Measurements from ENCODE around the gene FCHSD1. TPM values are rescaled to one million over a fixed set of nuclear protein-coding genes. Genes with fewer than 3 reads are reported as not detected.

Gene FCHSD1
- total RNA-seq, 1 donor, result 22.4 TPM

DNA sequence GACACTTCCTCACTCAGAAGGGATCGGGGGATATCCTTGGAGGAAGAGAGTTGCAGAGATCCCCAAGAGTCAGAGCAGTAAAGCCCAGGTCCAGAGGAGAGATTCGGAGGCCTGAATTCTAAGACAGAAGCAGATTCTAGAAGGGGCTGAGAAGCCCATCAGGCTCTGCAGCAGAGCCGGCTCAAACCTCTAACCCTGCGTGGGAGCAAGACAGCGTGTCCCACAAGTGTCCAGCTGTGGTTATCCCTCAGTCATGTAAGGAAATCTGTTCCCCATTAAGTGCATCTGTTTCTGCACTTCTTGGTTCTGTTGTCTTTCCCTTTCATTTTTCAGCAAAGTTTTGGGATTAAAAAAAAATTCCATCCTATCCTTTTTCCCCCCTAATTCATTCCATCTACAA is 27.6 kb downstream of the FCHSD1 start:
- DNase-seq (ENCODE audit: insufficient read length, low spot score, missing footprints), result no peak
- Histone ChIP-seq H2AFZ (ENCODE audit: low read length) (no peak overlapping the region), H3K36me3 (ENCODE audit: insufficient read depth, low read length) (peaks cover 67% of the 10 kb centered on the region), H3K4me3 (ENCODE audit: insufficient read depth, low read length) (no peak overlapping the region), H3K9me3 (ENCODE audit: low read depth, low read length) (no peaks in the 10 kb centered on the region), H3K27me3 (ENCODE audit: insufficient read depth, low read length) (no peaks in the 10 kb centered on the region), H3K79me2 (ENCODE audit: insufficient read depth, low read length) (no peaks in the 10 kb centered on the region), H3K4me2 (ENCODE audit: insufficient read depth, low read length) (no peak overlapping the region), H3K4me1 (ENCODE audit: insufficient read depth, low read length) (peaks cover 15% of the 10 kb centered on the region), H4K20me1 (ENCODE audit: insufficient read depth, low read length) (peaks cover 2% of the 10 kb centered on the region), H3K27ac (ENCODE audit: low read depth, low read length) (no peak overlapping the region)
- TF ChIP-seq, protein P1, sequence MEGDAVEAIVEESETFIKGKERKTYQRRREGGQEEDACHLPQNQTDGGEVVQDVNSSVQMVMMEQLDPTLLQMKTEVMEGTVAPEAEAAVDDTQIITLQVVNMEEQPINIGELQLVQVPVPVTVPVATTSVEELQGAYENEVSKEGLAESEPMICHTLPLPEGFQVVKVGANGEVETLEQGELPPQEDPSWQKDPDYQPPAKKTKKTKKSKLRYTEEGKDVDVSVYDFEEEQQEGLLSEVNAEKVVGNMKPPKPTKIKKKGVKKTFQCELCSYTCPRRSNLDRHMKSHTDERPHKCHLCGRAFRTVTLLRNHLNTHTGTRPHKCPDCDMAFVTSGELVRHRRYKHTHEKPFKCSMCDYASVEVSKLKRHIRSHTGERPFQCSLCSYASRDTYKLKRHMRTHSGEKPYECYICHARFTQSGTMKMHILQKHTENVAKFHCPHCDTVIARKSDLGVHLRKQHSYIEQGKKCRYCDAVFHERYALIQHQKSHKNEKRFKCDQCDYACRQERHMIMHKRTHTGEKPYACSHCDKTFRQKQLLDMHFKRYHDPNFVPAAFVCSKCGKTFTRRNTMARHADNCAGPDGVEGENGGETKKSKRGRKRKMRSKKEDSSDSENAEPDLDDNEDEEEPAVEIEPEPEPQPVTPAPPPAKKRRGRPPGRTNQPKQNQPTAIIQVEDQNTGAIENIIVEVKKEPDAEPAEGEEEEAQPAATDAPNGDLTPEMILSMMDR (IDR thresholded peaks at IDR 0.05; ENCODE audit: extremely low read depth, low read depth, low read length), result no peak

DNA sequence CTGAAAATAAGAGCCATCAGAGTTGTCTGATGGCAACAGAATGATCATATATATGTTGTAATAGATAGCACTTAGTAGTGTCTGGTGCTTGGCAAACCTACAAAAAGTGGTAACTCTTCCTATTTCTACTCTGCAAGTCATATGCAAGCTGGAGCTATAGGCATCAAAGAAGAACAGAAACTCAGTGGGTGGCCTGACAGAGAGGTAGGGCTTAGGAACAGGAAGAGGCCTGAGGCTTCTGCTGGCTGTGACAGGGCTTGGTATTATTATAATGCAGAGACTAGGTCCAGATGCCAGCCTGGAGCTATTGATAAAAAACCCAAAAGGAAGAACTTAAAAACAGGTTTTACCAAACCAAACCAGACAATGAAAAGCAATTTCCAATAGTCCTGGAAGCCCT is 28.0 kb downstream of the FCHSD1 start:
- H3K9me3 ChIP-seq (ENCODE audit: low read depth, low read length), result no peaks in the 10 kb centered on the region
- H3K27me3 ChIP-seq (ENCODE audit: insufficient read depth, low read length), result no peaks in the 10 kb centered on the region
- H2AFZ ChIP-seq (ENCODE audit: low read length), result no peak overlapping the region
- peaks cover 15% of the 10 kb centered on the region for H3K4me1 ChIP-seq (ENCODE audit: insufficient read depth, low read length)
- H4K20me1 ChIP-seq (ENCODE audit: insufficient read depth, low read length), result peaks cover 2% of the 10 kb centered on the region
- no peak overlapping the region for H3K4me3 ChIP-seq (ENCODE audit: insufficient read depth, low read length)
- peaks cover 66% of the 10 kb centered on the region for H3K36me3 ChIP-seq (ENCODE audit: insufficient read depth, low read length)
- H3K4me2 ChIP-seq (ENCODE audit: insufficient read depth, low read length), result no peak overlapping the region
- no peak overlapping the region for H3K27ac ChIP-seq (ENCODE audit: low read depth, low read length)
- no peak for DNase-seq (ENCODE audit: insufficient read length, low spot score, missing footprints)
- TF ChIP-seq, protein P1 (IDR thresholded peaks at IDR 0.05; ENCODE audit: extremely low read depth, low read depth, low read length), result no peak
- peaks cover 2% of the 10 kb centered on the region for H3K79me2 ChIP-seq (ENCODE audit: insufficient read depth, low read length)

DNA sequence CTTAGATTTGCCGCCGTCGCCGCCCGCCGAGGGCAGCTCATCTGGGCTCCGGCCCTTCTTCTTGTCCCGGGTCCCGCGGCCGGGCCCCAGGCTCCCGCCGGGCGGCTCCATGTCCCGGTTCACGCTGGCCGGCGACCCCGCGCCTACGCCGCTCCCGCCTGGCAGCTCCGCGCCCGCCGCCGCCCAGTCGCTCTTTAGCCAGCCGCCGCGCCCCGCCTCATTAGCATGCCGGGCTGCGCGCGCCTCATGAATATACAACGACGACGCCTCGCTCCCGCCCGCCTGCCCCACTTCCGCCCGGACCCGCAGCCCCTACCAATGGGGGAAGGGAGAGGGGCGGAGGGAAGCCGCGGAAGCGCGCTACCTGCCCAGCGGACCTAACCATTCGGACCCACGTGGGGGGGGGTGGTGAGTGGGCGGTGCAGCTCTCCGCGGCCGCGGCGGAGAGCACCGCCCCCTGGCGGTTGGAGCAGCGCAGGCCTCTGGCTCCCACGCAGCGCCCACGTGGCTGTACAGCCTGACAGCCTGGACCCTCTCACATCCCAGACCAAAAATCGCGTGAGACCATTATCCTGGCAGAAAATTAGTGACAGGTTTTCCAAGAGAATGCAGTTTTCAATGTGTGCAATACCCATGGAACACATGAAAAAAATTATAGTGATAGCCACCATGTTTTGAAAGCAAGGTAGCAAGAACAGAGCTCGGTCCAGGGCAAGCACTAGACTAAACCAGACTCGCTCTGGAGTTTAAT is 32.2 kb downstream of the FCHSD1 start, which contains the start of gene DIAPH1:
Gene DIAPH1, minus strand, starts transcription at position 197 of the 751 bp plus-strand sequence. Its CDS starts 86 bp downstream, at position 111.
- peaks cover 14% of the 10 kb centered on the region for H4K20me1 ChIP-seq (ENCODE audit: insufficient read depth, low read length)
- peak within 1 kb of the TSS; percentile 53 for H3K27ac ChIP-seq (ENCODE audit: low read depth, low read length)
- H2AFZ ChIP-seq (ENCODE audit: low read length), result peak within 1 kb of the TSS; percentile 75
- peak; percentile 96 for DNase-seq (ENCODE audit: insufficient read length, low spot score, missing footprints)
- TF ChIP-seq, protein P1 (IDR thresholded peaks at IDR 0.05; ENCODE audit: extremely low read depth, low read depth, low read length), result peak; percentile 95
- H3K79me2 ChIP-seq (ENCODE audit: insufficient read depth, low read length), result peaks cover 43% of the 10 kb centered on the region
- H3K4me3 ChIP-seq (ENCODE audit: insufficient read depth, low read length), result peak within 1 kb of the TSS; percentile 84
- H3K9me3 ChIP-seq (ENCODE audit: low read depth, low read length), result no peaks in the 10 kb centered on the region
- peaks cover 29% of the 10 kb centered on the region for H3K36me3 ChIP-seq (ENCODE audit: insufficient read depth, low read length)
- no peaks in the 10 kb centered on the region for H3K27me3 ChIP-seq (ENCODE audit: insufficient read depth, low read length)
- H3K4me1 ChIP-seq (ENCODE audit: insufficient read depth, low read length), result peaks cover 28% of the 10 kb centered on the region
- peak within 1 kb of the TSS; percentile 99 for H3K4me2 ChIP-seq (ENCODE audit: insufficient read depth, low read length)

DNA sequence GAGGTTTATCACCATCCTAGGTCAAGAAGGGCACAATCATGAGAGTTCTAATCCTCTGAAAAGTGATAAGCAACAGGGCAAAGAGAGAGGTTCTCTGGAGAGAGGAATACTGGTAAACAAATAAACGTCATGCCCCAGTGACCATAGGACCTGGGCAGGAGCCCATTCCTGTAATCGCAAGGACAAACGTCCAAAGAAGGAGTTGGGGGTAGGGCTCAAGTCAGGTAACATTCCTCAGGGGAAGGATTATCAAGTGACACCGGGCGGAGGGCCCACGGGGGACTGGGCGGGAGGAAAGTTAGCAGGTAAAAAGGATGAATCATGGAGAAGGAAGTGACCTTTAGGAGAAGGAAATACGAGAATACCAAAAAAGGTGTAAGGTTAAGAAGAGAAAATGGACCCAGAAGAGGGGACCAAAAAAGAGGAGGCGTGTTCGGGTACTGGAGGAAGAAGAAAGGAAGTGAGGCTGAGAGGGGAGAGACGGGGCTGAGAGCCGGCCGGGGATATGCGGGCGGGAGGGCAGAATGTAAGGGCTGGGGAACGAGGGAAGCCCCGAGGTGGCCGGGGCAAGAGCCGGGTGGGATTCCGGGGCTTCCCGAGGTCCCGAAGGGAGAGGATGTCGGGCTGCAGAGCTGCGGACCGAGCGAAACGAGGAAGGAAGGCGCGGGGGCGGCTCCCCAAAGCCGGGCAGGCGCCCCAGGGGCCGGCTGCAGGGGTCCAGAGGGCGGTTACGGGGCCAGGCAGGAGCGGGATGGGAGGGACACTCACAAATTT is 33.0 kb downstream of the FCHSD1 start:
- Histone ChIP-seq H3K4me3 (ENCODE audit: insufficient read depth, low read length) (peak overlapping the region; percentile 84), H3K4me1 (ENCODE audit: insufficient read depth, low read length) (peaks cover 32% of the 10 kb centered on the region), H3K9me3 (ENCODE audit: low read depth, low read length) (no peaks in the 10 kb centered on the region), H4K20me1 (ENCODE audit: insufficient read depth, low read length) (peaks cover 12% of the 10 kb centered on the region), H2AFZ (ENCODE audit: low read length) (peak overlapping the region; percentile 75), H3K4me2 (ENCODE audit: insufficient read depth, low read length) (peak overlapping the region; percentile 99), H3K36me3 (ENCODE audit: insufficient read depth, low read length) (peaks cover 21% of the 10 kb centered on the region), H3K79me2 (ENCODE audit: insufficient read depth, low read length) (peaks cover 50% of the 10 kb centered on the region), H3K27me3 (ENCODE audit: insufficient read depth, low read length) (no peaks in the 10 kb centered on the region), H3K27ac (ENCODE audit: low read depth, low read length) (peak overlapping the region; percentile 53)
- TF ChIP-seq, protein P1 (IDR thresholded peaks at IDR 0.05; ENCODE audit: extremely low read depth, low read depth, low read length), result no peak
- DNase-seq (ENCODE audit: insufficient read length, low spot score, missing footprints), result no peak

Data from osteoblast (primary cell).